KG1 (cell line): ENCODE data around the gene PITRM1.
A peak's percentile ranks its signal among the peaks of the same experiment; 100 is the strongest.
"Not testable (repeated sequence)": the region's sequence is repeated elsewhere in the genome, so short reads cannot be mapped to it uniquely, and the experiment has no call there.

Experiments
- DNase-seq: peaks from one replicate; lab custom pipeline; 2025; lab: John Stamatoyannopoulos, UW

The PITRM1 gene, protein sequence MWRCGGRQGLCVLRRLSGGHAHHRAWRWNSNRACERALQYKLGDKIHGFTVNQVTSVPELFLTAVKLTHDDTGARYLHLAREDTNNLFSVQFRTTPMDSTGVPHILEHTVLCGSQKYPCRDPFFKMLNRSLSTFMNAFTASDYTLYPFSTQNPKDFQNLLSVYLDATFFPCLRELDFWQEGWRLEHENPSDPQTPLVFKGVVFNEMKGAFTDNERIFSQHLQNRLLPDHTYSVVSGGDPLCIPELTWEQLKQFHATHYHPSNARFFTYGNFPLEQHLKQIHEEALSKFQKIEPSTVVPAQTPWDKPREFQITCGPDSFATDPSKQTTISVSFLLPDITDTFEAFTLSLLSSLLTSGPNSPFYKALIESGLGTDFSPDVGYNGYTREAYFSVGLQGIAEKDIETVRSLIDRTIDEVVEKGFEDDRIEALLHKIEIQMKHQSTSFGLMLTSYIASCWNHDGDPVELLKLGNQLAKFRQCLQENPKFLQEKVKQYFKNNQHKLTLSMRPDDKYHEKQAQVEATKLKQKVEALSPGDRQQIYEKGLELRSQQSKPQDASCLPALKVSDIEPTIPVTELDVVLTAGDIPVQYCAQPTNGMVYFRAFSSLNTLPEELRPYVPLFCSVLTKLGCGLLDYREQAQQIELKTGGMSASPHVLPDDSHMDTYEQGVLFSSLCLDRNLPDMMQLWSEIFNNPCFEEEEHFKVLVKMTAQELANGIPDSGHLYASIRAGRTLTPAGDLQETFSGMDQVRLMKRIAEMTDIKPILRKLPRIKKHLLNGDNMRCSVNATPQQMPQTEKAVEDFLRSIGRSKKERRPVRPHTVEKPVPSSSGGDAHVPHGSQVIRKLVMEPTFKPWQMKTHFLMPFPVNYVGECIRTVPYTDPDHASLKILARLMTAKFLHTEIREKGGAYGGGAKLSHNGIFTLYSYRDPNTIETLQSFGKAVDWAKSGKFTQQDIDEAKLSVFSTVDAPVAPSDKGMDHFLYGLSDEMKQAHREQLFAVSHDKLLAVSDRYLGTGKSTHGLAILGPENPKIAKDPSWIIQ

DNA sequence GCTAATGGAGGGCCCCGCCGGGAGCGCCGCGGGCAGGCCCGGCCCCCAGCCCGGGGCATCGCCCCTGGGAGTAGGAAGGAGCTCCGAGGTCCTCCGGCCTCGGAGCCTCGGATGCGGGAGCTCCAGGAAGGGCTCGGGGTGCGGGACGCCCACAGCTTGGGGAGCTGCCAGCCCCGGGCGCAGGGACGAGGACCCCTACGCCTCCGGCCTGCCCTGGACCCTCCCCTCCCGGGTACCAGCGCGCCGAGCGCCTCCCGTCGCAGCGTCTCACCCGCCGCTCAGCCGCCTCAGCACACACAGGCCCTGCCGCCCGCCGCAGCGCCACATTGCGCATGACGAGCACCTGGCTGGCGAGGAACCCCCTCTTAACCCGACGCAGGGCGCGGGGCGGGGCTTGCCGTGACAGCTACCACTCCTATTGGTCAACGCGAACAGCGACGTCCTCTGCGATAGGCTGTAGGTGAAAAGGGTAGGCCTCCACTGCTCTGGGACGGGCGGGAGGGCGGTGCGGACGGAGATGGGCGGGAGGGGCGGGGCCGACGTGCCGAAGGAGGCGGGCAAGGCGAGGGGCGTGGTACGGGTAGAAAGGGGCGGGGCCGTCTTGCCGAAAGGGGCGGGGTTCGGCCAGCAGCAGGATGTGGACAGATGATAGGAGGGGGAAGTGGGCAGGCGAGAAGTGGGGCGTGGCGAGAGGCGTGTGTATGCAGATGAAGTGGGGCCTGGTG lies at the start of gene PITRM1:
Gene PITRM1, minus strand, starts transcription at position 337 of the 725 bp plus-strand sequence. Its CDS starts 10 bp downstream, at position 327.
- peak; percentile 98 for DNase-seq

DNA sequence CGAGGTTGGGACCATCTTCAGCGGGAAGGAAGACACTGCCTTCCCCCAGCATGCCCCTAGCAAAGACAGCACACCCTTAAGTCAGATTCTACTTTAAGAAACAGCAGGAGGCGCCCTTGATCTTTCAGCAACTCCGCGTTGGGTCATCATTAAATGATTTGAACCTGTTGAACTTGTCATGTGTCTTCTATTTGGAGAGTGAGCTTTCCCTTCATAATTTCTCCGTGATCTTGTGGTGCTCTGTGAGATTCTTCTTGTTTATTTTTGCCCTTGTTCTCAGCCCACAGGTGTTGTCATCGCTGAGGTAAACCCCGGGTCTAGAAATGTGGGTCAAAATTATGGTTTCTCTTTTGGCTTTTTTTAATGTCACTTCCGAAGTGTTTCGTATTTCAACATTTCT lies 49.5 kb upstream of the PITRM1 start:
- no peak for DNase-seq

DNA sequence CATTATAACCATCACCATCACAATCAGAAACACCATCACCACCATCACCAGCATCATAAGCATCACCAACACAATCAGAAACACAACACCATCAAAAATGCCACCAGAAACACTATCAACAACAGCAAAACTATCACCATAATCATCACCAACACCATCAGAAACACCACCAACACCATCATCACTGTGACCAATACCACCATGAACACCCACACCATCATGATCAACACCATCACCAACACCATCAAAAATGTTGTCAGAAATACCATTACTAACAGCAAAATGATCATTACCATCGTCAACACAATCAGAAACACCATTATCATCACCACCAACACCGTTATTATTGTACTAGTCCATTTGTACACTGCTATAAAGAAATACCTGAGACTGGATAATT lies 49.0 kb upstream of the PITRM1 start:
- not testable (repeated sequence) for DNase-seq

DNA sequence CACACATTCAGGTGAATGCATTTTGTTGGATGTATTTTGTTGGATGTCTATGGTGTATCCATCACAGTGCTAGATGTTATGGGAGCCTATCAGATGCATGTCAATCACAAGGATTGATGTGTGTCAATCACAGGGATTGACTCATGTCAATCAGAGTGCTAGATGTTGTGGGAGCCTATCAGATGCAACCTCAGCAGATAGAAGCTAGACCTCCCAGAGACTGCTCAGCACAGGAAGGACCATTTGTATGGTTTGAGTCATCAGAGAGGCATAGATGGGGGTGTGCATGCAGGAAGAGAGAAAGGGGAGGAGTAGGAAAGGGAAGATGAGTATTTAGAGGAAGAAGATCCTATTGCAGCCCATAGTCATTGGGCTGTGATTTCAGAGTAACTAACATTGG lies 48.3 kb upstream of the PITRM1 start:
- DNase-seq = no peak

DNA sequence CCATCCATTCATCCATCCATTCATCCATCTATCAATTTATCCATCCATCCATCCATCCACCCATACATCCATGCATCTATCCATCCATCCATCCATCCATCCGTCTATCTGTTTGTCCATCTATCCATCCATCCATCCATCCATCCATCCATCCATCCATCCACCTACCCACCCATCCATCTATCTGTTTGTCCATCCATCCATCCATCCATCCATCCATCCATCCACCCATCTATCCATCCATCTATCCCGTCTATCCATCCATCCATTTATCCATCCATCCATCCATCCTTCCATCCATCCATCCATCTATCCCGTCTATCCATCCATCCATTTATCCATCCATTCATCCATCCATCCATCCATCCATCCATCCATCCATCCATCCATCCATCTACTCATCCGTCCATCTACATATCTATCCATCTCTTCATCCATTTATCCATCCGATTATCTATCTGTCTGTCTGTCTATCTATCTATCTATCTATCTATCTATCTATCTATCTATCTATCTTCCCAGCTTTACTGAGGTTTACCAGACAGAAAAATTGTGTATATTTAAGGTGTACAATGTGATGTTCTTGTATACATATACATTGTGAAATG lies 46.5 kb upstream of the PITRM1 start:
- not testable (repeated sequence) for DNase-seq

DNA sequence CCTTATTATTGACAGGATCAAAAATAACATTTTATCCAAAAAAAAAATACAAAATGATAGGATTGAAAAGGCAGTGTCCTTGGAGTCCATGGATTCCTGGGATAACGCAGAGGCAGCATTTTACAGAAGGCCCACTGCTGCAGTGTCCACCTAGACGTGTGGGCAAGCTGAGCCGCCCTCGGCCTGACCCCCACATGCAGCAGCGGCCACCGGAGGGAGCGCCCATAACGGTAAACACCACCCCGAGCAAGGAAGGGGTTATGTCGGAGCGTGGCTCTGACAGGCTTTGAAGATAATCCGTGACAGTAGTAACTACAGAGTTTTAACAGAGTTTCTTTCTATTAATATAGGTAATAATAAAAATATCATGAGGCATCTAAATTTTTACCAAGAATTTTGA lies 45.3 kb upstream of the PITRM1 start:
- DNase-seq = no peak

DNA sequence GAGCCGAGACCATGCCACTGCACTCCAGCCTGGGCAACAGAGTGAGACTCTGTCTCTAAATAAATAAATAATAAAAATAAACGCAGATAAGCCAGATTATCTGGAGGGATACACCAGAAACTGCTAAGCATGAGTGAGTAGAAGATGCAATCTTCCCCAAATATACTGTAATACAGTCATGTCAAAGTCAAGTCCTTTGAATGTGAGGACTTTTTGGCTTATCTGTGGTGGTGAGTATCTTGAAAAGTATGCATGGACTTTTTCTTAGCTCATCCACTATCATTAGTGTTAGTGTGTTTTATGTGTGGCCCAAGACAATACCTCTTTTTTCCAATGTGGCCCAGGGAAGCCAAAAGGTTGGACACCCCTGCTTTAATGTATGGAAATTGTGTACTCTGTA lies 44.7 kb upstream of the PITRM1 start:
- no peak for DNase-seq

DNA sequence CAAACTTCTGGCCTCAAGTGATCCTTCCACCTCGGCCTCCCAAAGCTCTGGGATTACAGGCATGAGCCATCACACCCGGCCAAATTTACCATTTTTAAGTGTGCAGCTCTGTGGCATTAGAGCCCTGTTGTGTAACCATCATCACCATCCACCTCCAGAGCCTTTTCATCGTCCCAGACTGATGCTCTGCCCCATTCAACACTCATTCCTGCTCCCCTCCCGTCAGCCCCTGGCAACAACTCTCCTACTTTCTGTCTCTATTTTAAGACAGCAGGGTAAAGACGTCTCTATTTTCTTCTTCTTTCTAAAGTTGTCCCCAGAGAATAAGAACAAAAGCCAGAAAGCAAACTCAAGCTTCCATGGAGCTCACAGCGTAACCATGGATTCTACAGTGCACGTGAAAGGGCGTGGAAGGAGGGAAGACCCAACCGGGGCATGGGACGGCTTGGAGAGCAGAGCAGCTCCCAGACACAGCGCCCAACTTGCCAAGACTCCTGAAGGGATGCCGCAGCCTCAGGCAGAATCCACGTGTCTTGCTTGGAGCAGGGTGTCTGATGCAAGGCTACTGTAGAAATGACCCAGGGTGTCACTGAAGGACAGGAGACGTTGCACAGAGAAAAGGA lies 42.7 kb upstream of the PITRM1 start:
- DNase-seq = no peak

DNA sequence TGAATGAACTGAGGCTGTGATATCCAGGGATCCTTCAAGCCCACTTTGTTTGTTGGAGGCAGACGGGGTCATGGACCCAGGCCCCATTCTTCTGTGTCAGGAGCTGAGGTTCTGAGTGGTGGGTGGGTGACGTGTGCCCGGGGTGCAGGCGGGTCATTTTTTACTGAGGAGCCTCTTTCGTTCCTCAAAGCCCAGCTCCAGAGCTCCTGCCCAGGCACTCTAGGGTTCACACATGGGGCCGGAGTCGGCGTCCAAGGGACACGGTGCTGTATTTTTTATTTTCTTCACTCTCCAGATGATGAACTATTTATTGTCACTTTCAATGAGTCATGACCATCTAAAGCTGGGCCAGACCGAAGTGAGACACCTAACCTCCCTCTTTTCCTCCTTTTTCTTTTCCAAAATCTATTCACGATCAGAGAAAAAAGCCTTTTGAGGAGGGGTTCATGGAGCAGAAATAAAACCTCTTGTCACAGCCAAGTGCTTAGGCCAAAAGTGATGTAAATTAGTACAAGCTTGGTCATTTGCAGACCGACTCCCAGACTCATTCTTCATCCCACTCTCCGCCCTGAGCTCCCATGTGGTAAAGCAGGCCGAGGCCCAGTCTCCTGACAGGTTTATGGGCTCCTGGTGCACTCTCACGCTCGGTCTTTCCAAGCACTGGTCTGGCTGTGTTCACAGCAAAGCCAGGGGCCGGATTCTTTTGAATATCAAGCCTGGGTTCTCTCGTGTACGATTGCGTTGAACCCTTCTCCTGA lies 41.4 kb upstream of the PITRM1 start:
- DNase-seq = no peak

DNA sequence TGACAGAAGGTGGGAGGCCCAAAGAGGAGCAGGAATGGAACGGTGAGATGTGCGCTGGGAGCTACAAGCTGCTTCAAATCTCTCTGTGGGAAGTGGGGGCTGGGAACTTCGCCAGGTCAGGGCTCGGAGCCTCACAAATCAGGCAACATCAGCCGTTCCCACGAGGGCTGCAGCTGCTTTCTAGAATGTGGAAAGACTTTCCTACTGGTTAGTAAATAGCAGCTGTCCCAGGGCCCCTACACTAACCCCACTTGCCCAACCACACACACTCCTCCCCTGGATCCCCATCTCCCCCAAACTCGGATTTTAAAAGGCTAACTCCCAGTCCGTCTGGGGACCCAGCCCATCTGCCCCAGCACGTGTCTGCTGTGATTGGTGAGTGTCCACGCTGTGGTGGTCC lies 40.6 kb upstream of the PITRM1 start:
- DNase-seq = no peak

DNA sequence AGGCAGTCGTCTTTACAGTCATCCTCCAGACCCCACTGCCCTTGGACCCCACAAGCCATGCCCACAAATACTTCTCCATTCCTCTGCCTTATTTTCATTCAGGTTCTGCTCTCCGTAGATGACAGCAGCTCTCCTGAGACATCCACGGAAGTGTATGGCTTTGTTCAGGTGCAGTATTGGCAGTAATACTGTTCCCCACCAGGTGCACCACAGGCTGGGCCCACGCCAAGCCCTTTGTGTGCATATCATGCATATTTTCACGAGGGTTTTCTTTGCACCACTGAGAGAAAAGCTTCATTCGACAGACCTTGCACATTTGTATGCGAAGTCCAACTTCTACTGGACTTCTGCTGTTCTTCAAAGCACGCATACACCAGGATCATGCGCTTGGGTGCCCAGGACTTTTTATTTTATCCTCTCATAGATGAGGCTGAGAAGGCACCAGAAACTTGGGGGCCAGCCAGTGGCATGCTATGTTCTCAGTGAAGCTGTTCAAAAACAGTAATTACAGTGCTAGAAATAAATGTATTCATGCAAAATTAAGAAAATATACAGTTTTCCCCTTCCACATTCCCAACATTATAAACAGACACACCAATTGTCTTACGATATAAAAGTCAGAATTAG lies 37.8 kb upstream of the PITRM1 start:
- DNase-seq = no peak

DNA sequence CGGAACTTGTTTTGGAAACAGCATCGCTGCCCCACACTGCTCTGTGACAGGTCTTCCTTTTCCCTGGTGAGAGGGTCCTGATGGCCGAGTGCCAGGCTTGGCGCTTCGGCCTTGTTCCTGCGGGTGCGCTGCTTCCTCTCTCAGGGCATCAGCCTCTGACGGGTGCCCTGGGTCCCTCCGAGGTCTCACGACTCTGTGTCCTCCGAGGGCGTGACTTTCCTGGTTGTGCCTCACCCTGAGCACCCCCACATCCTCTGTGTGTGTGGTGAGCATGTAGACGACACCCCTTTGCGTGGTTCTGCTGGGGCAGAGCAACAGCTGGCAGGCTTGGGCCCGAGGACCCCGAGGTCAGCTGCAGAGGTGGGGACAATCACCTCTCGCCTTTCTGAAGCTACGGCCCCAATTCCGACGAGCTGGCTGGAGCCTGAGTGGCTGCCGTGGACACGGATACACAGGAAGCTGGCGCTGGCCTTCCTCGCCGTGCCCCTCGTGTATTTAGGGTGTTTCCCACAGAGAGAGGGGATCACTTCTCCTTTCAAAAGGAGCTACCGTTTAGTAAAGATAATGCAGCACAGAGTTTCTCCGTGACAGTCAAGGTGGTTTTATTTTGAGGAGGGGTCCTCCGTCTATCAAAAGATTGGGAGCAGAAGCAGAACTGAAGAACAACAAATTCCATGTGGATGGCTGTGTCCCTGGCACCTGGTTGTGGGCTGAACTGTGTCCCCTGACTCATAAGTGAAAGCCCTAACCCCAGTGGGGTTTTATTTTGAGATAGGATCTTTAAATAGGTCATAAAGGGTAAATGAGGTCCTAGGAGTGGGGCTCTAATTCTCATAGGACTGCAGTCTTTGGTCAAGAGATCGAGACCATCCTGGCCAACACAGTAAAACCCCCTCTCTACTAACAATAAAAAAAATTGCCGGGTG lies 36.2 kb upstream of the PITRM1 start:
- DNase-seq = no peak

DNA sequence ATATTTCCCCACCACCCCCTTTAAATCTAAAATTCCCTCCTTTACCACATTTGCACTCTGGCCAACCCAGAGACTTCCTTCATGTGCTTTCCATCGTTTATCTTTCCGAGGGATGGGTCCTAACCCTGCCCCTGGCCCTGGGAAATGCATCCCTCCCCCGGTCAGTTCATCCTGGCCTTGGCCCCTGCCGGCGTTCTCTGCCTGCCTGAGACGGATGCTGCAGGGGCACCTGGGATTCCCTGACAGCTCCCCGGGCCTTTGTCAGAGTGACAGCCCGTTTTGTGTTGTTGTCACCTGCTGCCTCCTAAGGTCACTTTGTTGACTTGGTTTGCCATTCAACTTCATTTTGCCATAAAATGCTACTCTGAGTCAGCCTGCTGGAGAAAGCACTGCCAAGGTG lies 34.8 kb upstream of the PITRM1 start:
- no peak for DNase-seq

DNA sequence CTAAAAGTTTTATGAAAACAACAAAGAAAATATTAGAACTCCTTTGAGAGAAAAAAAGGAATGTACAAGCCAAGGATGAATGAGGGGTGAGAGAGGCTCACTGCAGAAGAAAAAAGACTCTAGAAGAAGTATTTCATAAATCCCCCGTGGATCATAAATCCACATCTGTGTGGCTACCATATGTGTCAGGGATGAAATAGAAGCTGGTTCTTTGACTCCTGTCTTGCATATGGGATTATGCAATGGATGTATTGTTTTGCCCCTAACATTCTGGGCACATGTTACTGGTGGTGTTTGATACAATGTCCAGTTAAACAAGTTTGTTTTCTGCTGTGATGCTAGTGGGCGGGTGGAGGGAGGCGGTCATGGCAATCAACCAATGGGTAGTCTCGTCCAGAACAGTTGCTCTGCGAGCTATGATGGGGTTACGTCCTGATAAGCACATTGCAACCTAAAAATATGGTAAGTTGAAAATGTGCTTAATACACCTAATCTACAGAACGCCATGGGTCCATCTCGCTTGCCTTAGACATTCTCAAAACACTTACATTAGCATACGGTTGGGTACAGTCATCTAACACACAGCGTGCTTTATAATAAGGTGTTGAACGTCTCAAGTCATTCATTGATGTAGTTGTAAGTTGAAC lies 34.1 kb upstream of the PITRM1 start:
- no peak for DNase-seq

DNA sequence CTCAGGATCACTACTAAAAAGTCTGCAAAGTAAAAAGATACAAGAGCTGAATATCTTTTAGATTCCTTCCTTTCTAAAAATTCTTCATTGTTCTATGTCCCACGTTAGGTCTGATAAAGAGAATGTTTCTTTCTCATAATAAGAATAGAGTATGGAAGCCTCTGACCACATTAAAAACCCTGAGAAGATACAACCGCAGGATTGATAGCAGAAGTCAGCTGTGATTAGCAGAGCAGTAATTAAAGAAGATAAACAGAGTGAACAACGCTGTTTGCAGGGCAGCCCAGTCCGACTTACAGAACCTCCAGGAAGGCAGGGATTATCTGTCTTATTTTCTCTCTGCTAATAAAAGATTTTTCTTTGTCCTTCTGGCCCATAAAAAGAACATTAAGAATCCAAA lies 31.4 kb upstream of the PITRM1 start:
- no peak for DNase-seq

DNA sequence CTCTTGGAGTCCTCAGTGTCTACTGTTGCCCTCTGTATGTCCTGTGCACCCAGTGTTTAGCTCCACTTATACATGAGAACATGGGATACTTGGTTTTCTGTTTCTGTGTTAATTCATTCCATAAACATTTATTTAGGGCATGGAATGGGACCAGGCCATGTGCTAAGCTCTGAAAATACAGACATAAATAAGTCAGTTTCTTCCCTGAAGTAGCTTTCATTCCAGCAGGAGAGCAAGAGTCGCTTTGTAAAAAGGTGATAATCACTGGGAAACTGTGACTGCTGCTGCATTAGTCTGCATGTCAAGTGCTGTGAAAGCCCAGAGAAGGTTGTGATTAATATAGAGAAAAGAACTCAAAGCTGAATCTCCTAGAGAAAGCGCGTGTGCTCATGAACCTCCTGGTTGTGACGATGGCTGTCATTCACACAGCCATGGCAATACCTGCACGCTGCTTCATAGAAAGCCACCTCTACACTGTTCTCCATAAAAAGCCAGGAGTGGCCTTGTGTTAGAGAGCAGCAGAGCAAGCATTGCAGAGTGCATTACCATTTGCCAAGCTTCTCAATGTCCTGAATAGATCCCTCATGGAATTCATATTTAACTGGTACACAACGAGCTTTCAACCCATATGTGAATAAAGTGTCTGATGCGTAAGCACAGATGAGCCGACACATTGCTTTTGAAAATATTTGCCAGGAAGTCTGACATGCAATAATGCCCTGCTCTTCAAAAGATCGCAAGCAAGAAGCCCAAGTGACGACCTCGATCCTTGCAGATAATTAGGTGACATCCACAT lies 30.6 kb upstream of the PITRM1 start:
- DNase-seq = no peak

DNA sequence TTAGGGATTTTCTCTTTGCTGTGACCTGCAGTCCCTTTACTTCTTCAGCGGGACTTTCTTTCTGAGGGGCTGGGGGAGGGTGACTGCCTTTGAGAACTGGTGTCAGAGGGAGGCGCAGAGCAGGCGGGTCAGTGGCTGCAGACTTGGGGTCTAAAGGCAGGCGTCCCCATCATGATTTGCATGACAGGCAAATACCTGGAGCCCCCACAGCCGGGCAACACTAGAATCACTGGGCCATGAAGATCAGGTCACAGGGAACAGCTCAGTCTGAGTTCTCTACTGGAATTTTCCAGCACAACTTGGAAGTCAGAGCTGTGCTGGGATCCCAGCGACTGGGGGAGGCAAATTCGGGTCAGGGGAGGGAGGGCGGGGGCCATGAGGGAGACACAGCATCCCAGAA lies 29.2 kb upstream of the PITRM1 start:
- no peak for DNase-seq

DNA sequence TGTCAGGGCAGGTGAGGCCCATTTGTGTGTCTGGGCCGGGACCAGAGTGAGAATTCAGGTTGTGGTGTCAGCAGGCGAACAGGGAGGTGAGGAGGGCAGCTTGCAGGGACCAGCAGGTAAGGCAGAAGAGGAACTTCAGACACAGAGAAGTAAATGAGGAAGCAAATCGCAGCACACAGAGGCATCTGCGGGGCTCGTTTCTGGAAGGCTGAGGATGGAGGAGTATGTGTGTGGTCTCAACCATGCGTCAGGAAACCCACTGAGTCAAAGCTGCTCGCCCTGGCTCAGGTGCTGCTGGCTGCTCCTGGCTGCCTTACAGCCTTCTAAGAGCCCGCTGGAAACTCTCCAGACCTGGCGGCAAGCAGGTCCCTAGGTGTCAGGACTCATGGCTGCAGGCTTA lies 26.9 kb upstream of the PITRM1 start:
- no peak for DNase-seq
